GM18858 (cell line): Measurements from ENCODE around the gene TBXAS1.

Source experiments
- ATAC-seq: cut with Tn5 transposase; IDR thresholded peaks from one replicate; pipeline ENCODE4 v1.9.1; 2021; ENCODE audit not compliant: unreplicated experiment

TBXAS1 gene

GRCh38 chr7:140039896-140040295, 210.8 kb downstream of the TBXAS1 start:
- ATAC-seq: no peak

GRCh38 chr7:140041659-140042385, 212.8 kb downstream of the TBXAS1 start:
- no peak for ATAC-seq

GRCh38 chr7:140042386-140042670, 213.3 kb downstream of the TBXAS1 start:
- ATAC-seq: no peak

- ATAC-seq: no peak
These were observed 215.2 kb downstream of the TBXAS1 start for GRCh38 chr7:140044251-140044650.

- ATAC-seq: no peak
These were observed 216.6 kb downstream of the TBXAS1 start for GRCh38 chr7:140045697-140046096.

- ATAC-seq: no peak
These were observed 218.1 kb downstream of the TBXAS1 start for GRCh38 chr7:140047197-140047596.

- ATAC-seq: no peak
These were observed 219.1 kb downstream of the TBXAS1 start for GRCh38 chr7:140048138-140048537.

- no peak for ATAC-seq
These were observed 219.9 kb downstream of the TBXAS1 start for GRCh38 chr7:140048989-140049338.

- no peak for ATAC-seq
These were observed 220.4 kb downstream of the TBXAS1 start for GRCh38 chr7:140049339-140050024.

GRCh38 chr7:140050100-140050499, 221.0 kb downstream of the TBXAS1 start:
- no peak for ATAC-seq

- ATAC-seq: no peak
These were observed 222.8 kb downstream of the TBXAS1 start for GRCh38 chr7:140051820-140052219.

- ATAC-seq: peak; percentile 83
These were observed 224.9 kb downstream of the TBXAS1 start for GRCh38 chr7:140053812-140054539.

- no peak for ATAC-seq
These were observed 225.7 kb downstream of the TBXAS1 start for GRCh38 chr7:140054751-140055150.

GRCh38 chr7:140055833-140056232, 226.8 kb downstream of the TBXAS1 start:
- no peak for ATAC-seq

- ATAC-seq: no peak
These were observed 227.5 kb downstream of the TBXAS1 start for GRCh38 chr7:140056431-140057142.

- no peak for ATAC-seq
These were observed 228.1 kb downstream of the TBXAS1 start for GRCh38 chr7:140057143-140057535.

- no peak for ATAC-seq
These were observed 229.5 kb downstream of the TBXAS1 start for GRCh38 chr7:140058517-140058916.

- no peak for ATAC-seq
These were observed 230.5 kb downstream of the TBXAS1 start for GRCh38 chr7:140059273-140060242.

GRCh38 chr7:140060243-140060630, 231.2 kb downstream of the TBXAS1 start:
- ATAC-seq: no peak

GRCh38 chr7:140060788-140061606, 231.9 kb downstream of the TBXAS1 start:
- no peak for ATAC-seq
